ENCODE results near the gene SLC35F6.

The SLC35F6 gene

GRCh38 chr2:26725521-26725820 lies 38.6 kb upstream of the SLC35F6 start:
- Mint-ChIP-seq H3K27ac (no peak overlapping the region), H3K27me3 (no peaks in the 10 kb centered on the region), H3K4me1 (no peaks in the 10 kb centered on the region), H3K9me3 (no peaks in the 10 kb centered on the region), H3K4me3 (no peak overlapping the region), H3K36me3 (no peaks in the 10 kb centered on the region)

GRCh38 chr2:26726228-26726627 lies 37.9 kb upstream of the SLC35F6 start:
- Mint-ChIP-seq H3K36me3 (no peaks in the 10 kb centered on the region), H3K4me3 (no peak overlapping the region), H3K27ac (no peak overlapping the region), H3K4me1 (no peaks in the 10 kb centered on the region), H3K9me3 (no peaks in the 10 kb centered on the region), H3K27me3 (peaks cover 2% of the 10 kb centered on the region)

GRCh38 chr2:26727641-26728561 lies 36.2 kb upstream of the SLC35F6 start:
- no peak overlapping the region for H3K27ac Mint-ChIP-seq
- peaks cover 2% of the 10 kb centered on the region for H3K27me3 Mint-ChIP-seq
- H3K36me3 Mint-ChIP-seq = no peaks in the 10 kb centered on the region
- no peaks in the 10 kb centered on the region for H3K4me1 Mint-ChIP-seq
- H3K9me3 Mint-ChIP-seq = no peaks in the 10 kb centered on the region
- H3K4me3 Mint-ChIP-seq = no peak overlapping the region

- H3K27ac Mint-ChIP-seq = no peak overlapping the region
- H3K27me3 Mint-ChIP-seq = peaks cover 2% of the 10 kb centered on the region
- no peaks in the 10 kb centered on the region for H3K36me3 Mint-ChIP-seq
- no peaks in the 10 kb centered on the region for H3K4me1 Mint-ChIP-seq
- no peak overlapping the region for H3K4me3 Mint-ChIP-seq
- no peaks in the 10 kb centered on the region for H3K9me3 Mint-ChIP-seq
These were observed 34.8 kb upstream of the SLC35F6 start for GRCh38 chr2:26729311-26729710.

- H3K9me3 Mint-ChIP-seq = no peaks in the 10 kb centered on the region
- no peak overlapping the region for H3K27ac Mint-ChIP-seq
- H3K27me3 Mint-ChIP-seq = peaks cover 2% of the 10 kb centered on the region
- H3K36me3 Mint-ChIP-seq = no peaks in the 10 kb centered on the region
- no peaks in the 10 kb centered on the region for H3K4me1 Mint-ChIP-seq
- no peak overlapping the region for H3K4me3 Mint-ChIP-seq
These were observed 33.3 kb upstream of the SLC35F6 start for GRCh38 chr2:26730549-26731344.

- peaks cover 2% of the 10 kb centered on the region for H3K27me3 Mint-ChIP-seq
- no peaks in the 10 kb centered on the region for H3K9me3 Mint-ChIP-seq
- no peak overlapping the region for H3K4me3 Mint-ChIP-seq
- no peaks in the 10 kb centered on the region for H3K4me1 Mint-ChIP-seq
- H3K27ac Mint-ChIP-seq = no peak overlapping the region
- H3K36me3 Mint-ChIP-seq = no peaks in the 10 kb centered on the region
These were observed 32.4 kb upstream of the SLC35F6 start for GRCh38 chr2:26731714-26732113.

- Mint-ChIP-seq H3K4me1 (no peaks in the 10 kb centered on the region), H3K27me3 (peaks cover 2% of the 10 kb centered on the region), H3K4me3 (no peak overlapping the region), H3K9me3 (no peaks in the 10 kb centered on the region), H3K36me3 (no peaks in the 10 kb centered on the region), H3K27ac (no peak overlapping the region)
These were observed 31.6 kb upstream of the SLC35F6 start for GRCh38 chr2:26732446-26732845.

- Mint-ChIP-seq H3K4me1 (no peaks in the 10 kb centered on the region), H3K4me3 (no peak overlapping the region), H3K27ac (no peak overlapping the region), H3K36me3 (no peaks in the 10 kb centered on the region), H3K9me3 (no peaks in the 10 kb centered on the region), H3K27me3 (peaks cover 2% of the 10 kb centered on the region)
These were observed 30.7 kb upstream of the SLC35F6 start for GRCh38 chr2:26733413-26733812.

GRCh38 chr2:26735097-26735496 lies 29.0 kb upstream of the SLC35F6 start:
- no peaks in the 10 kb centered on the region for H3K36me3 Mint-ChIP-seq
- no peaks in the 10 kb centered on the region for H3K4me1 Mint-ChIP-seq
- H3K9me3 Mint-ChIP-seq = no peaks in the 10 kb centered on the region
- H3K27ac Mint-ChIP-seq = no peak overlapping the region
- no peak overlapping the region for H3K4me3 Mint-ChIP-seq
- H3K27me3 Mint-ChIP-seq = peaks cover 2% of the 10 kb centered on the region

GRCh38 chr2:26735883-26736588 lies 28.0 kb upstream of the SLC35F6 start:
- H3K27ac Mint-ChIP-seq = no peak overlapping the region
- no peak overlapping the region for H3K4me3 Mint-ChIP-seq

GRCh38 chr2:26737221-26737620 lies 26.9 kb upstream of the SLC35F6 start:
- H3K27ac Mint-ChIP-seq = no peak overlapping the region
- H3K9me3 Mint-ChIP-seq = no peaks in the 10 kb centered on the region
- peaks cover 4% of the 10 kb centered on the region for H3K4me1 Mint-ChIP-seq
- no peaks in the 10 kb centered on the region for H3K36me3 Mint-ChIP-seq
- H3K27me3 Mint-ChIP-seq = no peaks in the 10 kb centered on the region
- no peak overlapping the region for H3K4me3 Mint-ChIP-seq

More at GRCh38 chr2:26735883-26736588, 28.0 kb upstream of the SLC35F6 start:
- Mint-ChIP-seq H3K36me3 (no peaks in the 10 kb centered on the region), H3K4me1 (peaks cover 4% of the 10 kb centered on the region), H3K27me3 (peaks cover under 1% of the 10 kb centered on the region), H3K9me3 (no peaks in the 10 kb centered on the region)

- Mint-ChIP-seq H3K9me3 (no peaks in the 10 kb centered on the region), H3K27me3 (no peaks in the 10 kb centered on the region), H3K27ac (no peak overlapping the region), H3K36me3 (no peaks in the 10 kb centered on the region), H3K4me1 (peaks cover 4% of the 10 kb centered on the region), H3K4me3 (no peak overlapping the region)
These were observed 25.6 kb upstream of the SLC35F6 start for GRCh38 chr2:26738481-26738880.

- H3K36me3 Mint-ChIP-seq = no peaks in the 10 kb centered on the region
- H3K9me3 Mint-ChIP-seq = no peaks in the 10 kb centered on the region
- H3K4me3 Mint-ChIP-seq = no peak overlapping the region
- peaks cover 4% of the 10 kb centered on the region for H3K4me1 Mint-ChIP-seq
- no peak overlapping the region for H3K27ac Mint-ChIP-seq
- no peaks in the 10 kb centered on the region for H3K27me3 Mint-ChIP-seq
These were observed 24.6 kb upstream of the SLC35F6 start for GRCh38 chr2:26739514-26739913.

GRCh38 chr2:26740346-26740745 lies 23.7 kb upstream of the SLC35F6 start:
- H3K4me3 Mint-ChIP-seq = no peak overlapping the region
- no peak overlapping the region for H3K27ac Mint-ChIP-seq
- H3K4me1 Mint-ChIP-seq = peaks cover 4% of the 10 kb centered on the region
- no peaks in the 10 kb centered on the region for H3K27me3 Mint-ChIP-seq
- H3K9me3 Mint-ChIP-seq = no peaks in the 10 kb centered on the region
- H3K36me3 Mint-ChIP-seq = no peaks in the 10 kb centered on the region

GRCh38 chr2:26740890-26741302 lies 23.2 kb upstream of the SLC35F6 start:
- no peaks in the 10 kb centered on the region for H3K27me3 Mint-ChIP-seq
- H3K4me1 Mint-ChIP-seq = peaks cover 4% of the 10 kb centered on the region
- H3K9me3 Mint-ChIP-seq = no peaks in the 10 kb centered on the region
- H3K36me3 Mint-ChIP-seq = no peaks in the 10 kb centered on the region
- H3K4me3 Mint-ChIP-seq = no peak overlapping the region
- H3K27ac Mint-ChIP-seq = no peak overlapping the region

All from activated naive CD4-positive, alpha-beta T cell treated with anti-CD3 and anti-CD28 coated beads, Interleukin-2, amount 50 U/mL, for 24 hours (primary cell).